Urothelium cell line (cell line): ENCODE measurements around the gene ACTR5.
"Not testable (repeated sequence)": the region's sequence is repeated elsewhere in the genome, so short reads cannot be mapped to it uniquely, and the experiment has no call there.

Source experiments
- DNase-seq: peaks from one replicate; pipeline ENCODE4 v3.0.0; 2011; ENCODE audit warnings: low spot score, mixed read lengths
- FAIRE-seq: peaks from 2 replicates; lab custom pipeline; 2011; peaks lifted over from hg19 to GRCh38; lab: Jason Lieb, UNC

ACTR5 gene

DNA sequence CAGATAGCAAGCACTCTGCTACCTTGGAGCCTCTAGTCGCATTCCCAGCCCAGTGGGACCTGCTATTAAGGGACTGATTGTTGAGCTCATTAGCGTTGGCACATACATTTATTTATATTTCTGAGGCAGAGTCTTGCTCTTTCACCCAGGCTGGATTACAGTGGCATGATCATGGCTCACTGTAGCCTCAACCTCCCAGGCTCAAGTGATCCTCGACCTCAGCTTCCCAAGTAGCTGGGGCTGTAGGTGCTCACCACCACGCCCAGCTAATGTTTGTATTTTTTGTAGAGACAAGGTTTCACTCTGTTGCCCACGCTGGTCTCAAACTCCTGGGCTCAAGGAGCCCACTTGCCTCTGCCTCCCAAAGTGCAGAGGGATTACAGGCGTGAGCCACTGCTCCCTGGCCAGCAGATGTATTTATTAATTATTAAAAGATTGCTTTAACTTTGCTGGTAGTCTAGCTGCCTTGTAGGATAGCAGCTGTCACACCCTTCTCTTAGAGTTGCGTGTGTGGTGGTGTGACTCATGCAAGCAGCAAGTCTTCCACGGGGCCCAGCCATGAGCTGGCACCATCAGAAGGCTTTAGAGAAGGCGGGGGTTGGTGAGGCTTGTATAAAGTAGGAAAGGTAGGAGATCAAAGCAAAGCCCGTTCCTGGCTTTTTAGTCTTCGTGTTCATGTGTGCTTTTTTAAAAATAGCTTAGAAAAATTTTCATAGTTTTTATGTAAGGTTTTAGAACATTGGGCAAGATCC lies 16.5 kb downstream of the ACTR5 start:
- FAIRE-seq = peak; percentile 85
- peak; percentile 91 for DNase-seq

- FAIRE-seq = no peak
- DNase-seq = no peak
Observed at GRCh38 chr20:38766071-38766470, 17.8 kb downstream of the ACTR5 start.

DNA sequence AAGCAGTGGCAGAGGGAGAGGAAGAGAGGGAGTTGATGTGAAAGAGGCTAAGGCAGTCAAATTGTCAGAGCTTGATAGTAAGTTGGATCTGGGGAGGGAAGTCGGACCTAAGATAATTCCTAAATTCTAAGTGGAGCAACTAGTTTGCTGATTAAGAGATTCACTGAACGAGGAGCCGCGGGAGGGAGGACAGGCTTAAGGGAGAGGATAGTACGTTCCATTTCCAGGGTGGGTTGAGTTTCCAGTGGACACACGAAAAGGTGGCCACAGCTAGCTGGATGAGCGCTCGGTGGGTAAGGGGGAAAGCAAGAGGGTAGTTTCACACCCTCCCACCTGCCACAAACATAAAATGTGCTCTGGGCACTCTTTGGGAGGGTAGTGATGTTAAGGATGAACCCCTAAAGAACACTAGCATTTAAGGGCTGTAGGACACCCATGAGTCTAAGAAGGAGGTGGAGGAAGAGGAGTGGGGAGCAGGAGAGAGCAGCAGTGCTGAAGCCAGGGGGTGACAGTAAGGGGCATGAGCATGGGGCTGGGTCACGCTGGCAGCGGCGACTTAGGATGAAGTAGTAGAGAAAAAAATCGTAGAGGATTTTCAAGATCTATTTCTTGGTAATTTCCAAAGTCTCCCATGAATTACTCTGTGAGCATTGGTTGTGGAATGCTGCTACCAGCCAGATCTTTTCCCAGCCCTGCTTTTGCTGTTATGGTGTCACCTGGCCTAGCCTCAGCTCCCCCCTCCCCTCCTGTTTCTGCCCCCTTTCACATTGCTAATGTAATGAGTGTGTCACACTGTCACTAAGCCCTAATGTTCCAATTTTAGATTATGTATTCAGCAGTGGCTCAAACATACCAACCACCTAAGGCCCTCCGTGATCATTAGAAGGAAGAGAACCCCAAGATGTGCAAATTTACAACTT lies 21.4 kb downstream of the ACTR5 start:
- FAIRE-seq = no peak
- no peak for DNase-seq

DNA sequence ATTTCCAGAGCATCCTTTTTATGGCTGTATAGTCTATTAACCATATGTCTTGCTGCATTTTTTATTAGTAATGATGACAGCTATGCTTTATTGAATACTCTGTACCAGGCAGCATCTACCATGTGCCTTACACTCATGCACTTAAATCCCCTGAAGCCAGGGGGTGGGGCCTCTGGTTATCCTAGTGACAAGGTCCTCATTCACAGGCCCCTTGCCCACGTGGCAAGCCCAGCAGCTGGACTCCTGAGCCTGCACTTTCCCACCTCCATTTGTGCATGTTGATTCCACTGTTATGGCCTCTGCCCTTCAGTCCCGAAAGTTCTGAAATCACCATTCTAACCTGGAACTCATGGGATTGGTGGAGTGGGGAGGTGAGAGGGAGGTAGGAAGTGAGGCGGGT lies 22.3 kb downstream of the ACTR5 start:
- no peak for FAIRE-seq

GRCh38 chr20:38770970-38771369 lies 22.7 kb downstream of the ACTR5 start:
- FAIRE-seq (no peak), DNase-seq (no peak)

More for the DNA sequence above, 22.3 kb downstream of the ACTR5 start:
- DNase-seq = no peak

- no peak for FAIRE-seq
- no peak for DNase-seq
Observed at GRCh38 chr20:38771621-38772020, 23.4 kb downstream of the ACTR5 start.

GRCh38 chr20:38774167-38774566 lies 25.9 kb downstream of the ACTR5 start:
- FAIRE-seq = no peak

DNA sequence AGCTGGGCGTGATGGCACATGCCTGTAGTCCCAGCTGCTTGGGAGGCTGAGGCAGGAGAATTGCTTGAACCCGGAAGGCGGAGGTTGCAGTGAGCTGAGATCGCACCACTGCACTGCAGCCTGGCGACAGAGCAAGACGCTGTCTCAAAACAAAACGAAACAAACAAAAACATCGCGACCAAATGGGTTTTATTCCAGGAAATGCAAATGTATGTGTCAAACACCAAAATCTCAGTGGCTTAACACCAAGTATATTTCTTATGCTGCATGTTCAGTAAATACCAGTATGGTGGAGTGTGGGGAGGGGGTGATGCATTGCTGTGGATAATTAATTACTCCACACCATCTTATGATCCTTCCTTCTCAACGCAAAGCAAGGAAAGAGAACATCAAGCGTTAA lies 28.1 kb downstream of the ACTR5 start:
- no peak for FAIRE-seq
- DNase-seq = no peak

More at GRCh38 chr20:38774167-38774566, 25.9 kb downstream of the ACTR5 start:
- DNase-seq = no peak

DNA sequence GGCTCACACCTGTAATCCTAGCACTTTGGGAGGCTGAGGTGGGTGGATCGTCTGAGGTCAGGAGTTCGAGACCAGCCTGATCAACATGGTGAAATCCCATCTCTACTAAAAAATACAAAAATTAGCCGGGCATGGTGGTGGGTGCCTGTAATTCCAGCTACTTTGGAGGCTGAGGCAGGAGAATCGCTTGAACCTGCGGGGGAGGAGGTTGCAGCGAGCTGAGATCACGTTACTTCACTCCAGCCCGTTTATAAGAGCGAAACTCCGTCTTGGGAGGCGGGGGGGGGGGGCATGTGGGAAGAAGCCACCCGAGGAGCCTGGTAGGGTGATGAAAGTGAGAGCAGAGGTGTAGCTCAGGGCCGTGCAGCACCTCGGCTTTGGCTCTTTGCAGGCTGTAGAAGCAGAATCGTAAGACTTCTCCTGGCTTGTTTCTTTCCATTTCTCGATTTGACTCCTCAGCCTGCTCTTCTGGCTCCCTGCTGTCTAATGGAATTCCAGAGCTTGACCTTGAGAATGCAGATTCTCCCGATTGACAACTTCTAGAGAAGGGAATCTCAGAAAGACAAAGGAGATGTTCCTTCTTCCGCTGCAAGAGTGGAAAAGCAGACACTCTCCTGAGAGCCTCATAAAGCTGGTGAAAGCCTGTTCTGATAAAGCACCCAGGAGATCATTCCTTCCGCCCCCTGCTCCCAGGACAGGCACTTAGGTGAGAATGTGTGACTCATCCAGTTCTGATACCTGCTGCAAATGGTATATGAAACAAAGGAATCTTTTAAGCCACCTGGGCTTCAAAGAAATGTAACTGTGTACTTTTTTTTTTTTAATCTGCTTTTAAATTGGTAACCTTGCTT lies 31.2 kb downstream of the ACTR5 start:
- peak; percentile 39 for DNase-seq

DNA sequence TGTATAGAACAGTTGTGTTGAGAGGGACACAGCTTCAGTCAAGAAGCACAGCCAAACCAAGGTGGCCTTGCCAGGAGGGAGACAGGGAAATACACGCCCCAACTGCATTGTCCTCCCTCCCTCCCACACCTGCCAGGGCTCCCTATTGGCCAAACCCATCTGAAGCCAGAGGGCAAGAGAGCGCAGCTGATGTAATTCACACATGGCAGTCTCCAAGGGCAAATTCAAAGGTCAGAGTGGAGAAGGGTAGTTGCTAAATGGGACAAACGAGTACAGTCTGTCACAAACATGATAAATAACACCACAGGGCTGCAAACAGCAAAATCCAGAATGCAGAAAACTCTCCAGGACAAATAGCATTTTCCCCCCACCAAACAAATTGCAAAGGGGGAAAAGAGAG lies 34.0 kb downstream of the ACTR5 start:
- DNase-seq (no peak), FAIRE-seq (no peak)

More for the DNA sequence above, 31.2 kb downstream of the ACTR5 start:
- no peak for FAIRE-seq

GRCh38 chr20:38787870-38788269 lies 39.6 kb downstream of the ACTR5 start:
- no peak for FAIRE-seq
- no peak for DNase-seq

DNA sequence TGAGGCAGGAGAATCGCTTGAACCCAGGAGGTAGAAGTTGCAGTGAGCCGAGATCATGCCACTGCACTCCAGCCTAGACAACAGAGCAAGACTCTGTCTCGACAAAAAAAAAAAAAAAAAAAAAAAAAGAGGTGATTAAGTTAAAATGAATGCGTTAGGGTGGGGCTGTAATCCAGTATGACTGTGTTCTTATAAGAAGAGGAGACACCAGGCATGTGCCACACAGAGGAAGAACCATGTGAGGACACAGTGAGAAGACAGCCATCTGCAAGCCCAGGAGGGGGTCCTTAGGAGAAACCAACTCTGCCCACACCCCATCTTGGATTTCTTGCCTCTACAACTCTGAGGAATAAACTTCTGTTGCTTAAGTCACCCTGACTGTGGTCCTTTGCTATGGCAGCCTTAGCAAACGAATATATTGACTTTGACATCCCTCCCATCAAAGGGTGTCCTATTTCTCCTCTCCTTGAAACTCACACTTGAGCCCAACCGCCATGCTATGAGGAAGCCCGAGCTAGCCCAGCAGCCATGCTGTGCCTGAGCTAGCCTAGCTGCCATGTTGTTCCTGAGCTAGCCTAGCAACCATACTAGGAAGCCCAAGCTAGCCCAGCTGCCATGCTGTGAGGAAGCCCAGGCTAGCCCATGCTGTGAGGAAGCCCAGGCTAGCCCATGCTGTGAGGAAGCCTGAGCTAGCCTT lies 41.4 kb downstream of the ACTR5 start:
- FAIRE-seq = no peak

DNA sequence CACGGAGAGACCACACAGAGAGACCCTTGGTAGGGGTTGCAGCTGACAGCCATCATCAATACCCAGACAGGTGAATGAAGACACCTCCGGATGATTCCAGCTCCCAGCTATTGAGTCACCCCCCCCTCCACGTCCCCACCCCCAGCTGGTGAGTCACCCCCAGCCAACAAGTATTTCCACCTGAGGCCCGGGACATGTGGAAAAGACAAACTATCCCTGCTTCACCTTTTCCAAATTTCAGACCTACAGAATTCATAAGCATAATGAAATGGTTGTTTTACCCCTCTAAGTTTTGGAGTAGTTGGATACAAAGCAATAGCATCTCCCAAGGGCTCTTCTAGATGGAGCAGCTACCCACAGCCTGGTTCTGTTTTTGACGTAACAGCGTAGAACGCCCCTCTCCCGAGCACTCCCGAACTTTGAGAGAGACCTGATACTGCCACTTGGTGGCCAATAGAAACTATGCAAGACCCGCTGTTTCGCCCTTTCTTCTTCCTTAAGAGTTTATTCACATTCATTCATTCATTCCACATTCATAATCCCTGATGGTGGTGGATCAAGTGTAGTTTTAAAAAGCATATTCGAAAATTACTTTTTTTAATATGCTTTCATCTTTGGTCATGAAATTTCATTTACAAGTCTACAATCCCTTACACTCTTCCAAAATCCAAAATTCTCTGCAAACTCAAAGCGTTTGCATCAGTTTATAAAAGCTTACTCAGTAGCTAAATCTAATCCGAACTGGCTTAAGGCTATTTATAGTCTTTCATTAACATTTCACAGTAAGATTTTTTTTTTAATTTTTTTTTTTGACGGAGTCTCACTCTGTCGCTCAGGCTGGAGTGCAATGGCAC lies 42.2 kb downstream of the ACTR5 start:
- DNase-seq (peak; percentile 65), FAIRE-seq (no peak)

More for the DNA sequence above, 41.4 kb downstream of the ACTR5 start:
- peak; percentile 49 for DNase-seq

GRCh38 chr20:38791291-38791690 lies 43.0 kb downstream of the ACTR5 start:
- no peak for FAIRE-seq
- no peak for DNase-seq

DNA sequence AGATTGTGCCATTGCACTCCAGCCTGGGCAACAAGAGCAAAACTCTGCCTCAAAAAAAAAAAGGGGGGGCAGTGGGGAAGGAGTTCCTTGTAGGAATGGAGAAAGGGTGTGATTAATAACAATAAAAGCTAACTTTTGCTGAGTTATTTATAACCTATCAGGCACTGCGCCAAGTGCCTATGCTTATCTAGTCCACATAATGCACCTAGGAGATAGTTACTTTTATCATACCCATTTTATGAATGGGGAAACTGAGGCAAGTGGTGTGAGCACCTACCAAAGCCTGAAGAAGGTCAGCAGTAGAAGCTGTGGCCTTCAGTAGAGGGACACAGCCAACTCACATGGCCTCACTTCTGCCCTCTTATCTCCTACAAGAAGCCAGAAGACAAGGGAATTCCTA lies 43.7 kb downstream of the ACTR5 start:
- no peak for DNase-seq
- no peak for FAIRE-seq

GRCh38 chr20:38794057-38794456 lies 45.8 kb downstream of the ACTR5 start:
- not testable (repeated sequence) for DNase-seq, FAIRE-seq

DNA sequence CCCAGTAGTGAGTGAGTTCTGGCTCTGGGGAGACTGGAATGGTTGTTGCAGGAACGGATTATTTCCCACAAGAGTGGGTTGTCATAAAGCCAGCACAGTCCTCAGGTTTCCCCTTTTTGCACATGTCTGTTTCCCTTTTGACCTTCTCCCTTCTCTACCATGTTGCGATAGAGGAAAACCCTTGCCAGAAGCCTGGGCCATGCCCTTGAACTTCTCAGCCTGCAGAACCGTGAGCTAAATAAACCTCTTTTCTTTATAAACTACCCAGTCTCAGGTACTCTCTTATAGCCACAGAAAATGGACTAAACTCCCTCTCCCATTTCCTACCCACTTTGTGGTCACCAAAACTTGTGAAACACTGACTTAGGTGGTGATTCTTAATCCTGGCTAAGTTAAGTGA lies 50.0 kb downstream of the ACTR5 start:
- no peak for FAIRE-seq
- DNase-seq = no peak

- no peak for DNase-seq
- FAIRE-seq = no peak
Observed at GRCh38 chr20:38799203-38799602, 50.9 kb downstream of the ACTR5 start.

- no peak for DNase-seq
- no peak for FAIRE-seq
Observed at GRCh38 chr20:38800882-38801281, 52.6 kb downstream of the ACTR5 start.
